HG03469 (cell line): ENCODE measurements around the gene AWAT2.

Experiments
- ATAC-seq: cut with Tn5 transposase; IDR thresholded peaks from one replicate; pipeline ENCODE4 v1.9.1; 2021; ENCODE audit warnings: mild to moderate bottlenecking, moderate library complexity, moderate number of reproducible peaks; ENCODE audit not compliant: unreplicated experiment

The AWAT2 gene, protein sequence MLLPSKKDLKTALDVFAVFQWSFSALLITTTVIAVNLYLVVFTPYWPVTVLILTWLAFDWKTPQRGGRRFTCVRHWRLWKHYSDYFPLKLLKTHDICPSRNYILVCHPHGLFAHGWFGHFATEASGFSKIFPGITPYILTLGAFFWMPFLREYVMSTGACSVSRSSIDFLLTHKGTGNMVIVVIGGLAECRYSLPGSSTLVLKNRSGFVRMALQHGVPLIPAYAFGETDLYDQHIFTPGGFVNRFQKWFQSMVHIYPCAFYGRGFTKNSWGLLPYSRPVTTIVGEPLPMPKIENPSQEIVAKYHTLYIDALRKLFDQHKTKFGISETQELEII

GRCh38 chrX:70049925-70050324, at the start of gene AWAT2:
TSS of gene AWAT2 (minus strand) at chrX:70049938. CDS start at chrX:70049932, 6 bp downstream.
- ATAC-seq, result no peak

GRCh38 chrX:70096052-70096451, 46.3 kb upstream of the AWAT2 start:
- no peak for ATAC-seq

- ATAC-seq, result no peak
Observed at GRCh38 chrX:70092247-70092646, 42.5 kb upstream of the AWAT2 start.

GRCh38 chrX:70089604-70090297, 40.0 kb upstream of the AWAT2 start:
- ATAC-seq, result no peak

DNA sequence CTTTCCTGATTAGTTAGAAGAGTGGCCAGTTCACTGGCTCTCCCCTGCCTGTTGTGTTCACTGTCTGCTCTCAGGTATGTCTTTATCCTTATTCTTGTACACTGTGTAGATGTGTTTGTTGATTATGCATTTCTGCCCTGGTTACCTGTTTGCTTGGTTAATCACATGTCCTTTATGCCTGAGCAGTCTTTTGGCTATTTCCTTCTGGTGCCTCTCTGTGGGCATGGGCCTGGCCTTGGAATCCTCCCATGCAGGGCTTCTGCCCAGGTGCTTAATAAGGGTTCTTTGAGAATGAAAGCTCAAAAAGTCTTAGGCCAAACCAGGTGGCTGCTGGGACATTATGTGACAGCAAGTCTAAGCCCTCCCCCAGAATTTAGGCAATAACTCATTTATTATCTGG, 39.0 kb upstream of the AWAT2 start:
- ATAC-seq, result no peak

GRCh38 chrX:70087857-70088630, 38.3 kb upstream of the AWAT2 start:
- no peak for ATAC-seq

DNA sequence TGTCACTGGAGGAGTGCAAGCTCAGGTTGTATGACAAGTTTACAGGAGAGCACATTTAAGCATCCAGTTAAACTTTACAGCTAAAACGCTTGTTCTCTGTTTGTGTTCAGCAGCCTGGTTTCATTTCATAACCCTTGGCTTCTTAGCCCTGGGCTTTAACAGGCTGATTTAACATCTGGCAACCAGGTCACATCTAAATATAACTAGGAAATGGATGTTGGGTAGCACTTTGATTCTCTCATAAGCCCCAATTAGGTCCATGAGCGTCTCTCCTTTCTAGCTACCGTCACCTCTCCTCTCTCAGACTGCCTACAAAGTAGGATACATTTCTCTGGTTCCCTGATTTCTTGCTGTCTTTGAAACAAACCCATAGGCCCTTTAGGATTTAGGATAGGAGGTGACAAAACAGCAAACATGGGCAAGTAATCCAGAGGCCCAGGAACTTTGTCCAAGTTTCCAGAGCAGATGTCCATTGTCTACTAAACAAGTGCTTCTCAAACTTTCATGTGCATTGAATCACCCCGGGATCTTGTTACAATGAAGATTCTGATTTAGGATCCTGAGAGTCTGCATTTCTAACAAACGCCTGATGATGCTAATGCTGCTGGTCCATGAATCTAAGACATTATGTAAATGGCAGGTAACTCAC, 35.0 kb upstream of the AWAT2 start:
- ATAC-seq, result no peak

DNA sequence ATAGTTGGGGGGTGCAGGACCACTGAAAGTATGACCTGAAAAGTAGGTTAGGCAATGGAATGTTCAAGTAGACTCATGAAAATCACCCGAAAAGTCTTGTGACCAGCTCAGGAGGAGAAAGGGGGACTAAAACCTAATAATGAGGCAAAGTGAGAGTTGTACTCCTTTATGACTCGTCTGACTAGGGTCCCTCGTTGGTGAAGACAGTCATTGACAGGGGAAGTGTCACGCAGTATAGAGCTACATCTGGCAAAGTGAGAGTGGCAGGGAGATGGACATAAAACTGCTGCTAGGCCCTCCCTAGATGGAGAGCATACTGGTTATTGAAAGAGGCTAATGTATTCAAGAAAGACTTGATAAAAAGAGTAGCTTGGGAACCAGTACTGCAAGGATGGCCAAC, 33.0 kb upstream of the AWAT2 start:
- no peak for ATAC-seq

DNA sequence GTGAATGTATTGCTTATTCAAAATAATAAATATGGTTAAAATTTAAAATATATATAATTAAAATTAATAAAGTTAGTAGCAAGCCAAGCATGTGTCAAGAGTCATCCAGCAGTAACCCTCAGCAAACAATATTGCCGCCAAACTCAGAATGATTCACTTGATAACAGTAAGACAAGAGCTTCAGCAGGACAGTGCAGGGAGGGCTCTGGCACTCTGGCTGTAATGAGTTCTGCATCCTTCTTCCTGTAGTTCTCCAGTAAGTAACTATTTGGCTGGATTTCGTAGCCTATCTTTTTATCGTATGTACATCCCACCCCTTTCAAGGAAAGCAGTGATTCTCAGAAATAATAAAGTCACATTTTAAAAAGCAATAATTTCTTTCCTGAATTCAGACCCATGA, 30.1 kb upstream of the AWAT2 start:
- no peak for ATAC-seq

- no peak for ATAC-seq
Observed at GRCh38 chrX:70079297-70079696, 29.6 kb upstream of the AWAT2 start.

- ATAC-seq, result no peak
Observed at GRCh38 chrX:70066646-70067045, 16.9 kb upstream of the AWAT2 start.

DNA sequence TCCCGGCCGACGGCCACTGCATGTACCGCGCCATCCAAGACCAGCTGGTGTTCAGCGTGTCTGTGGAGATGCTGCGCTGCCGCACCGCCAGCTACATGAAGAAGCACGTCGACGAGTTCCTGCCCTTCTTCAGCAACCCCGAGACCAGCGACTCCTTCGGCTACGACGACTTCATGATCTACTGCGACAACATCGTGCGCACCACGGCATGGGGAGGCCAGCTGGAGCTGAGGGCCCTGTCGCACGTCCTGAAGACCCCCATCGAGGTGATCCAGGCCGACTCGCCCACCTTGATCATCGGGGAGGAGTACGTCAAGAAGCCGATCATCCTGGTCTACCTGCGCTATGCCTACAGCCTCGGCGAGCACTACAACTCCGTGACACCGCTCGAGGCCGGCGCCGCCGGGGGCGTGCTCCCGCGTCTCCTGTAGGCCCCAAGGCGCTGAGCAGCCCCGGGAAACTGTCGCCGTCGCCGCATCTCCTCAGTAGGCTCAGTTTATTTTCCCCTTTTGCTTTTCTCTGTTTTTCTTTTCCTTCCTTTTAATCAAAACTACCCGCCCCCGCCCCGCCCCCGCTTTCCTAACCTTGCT, 13.3 kb upstream of the AWAT2 start:
- ATAC-seq, result no peak

- ATAC-seq, result no peak
Observed at GRCh38 chrX:70062076-70062475, 12.3 kb upstream of the AWAT2 start, which contains the start of gene OTUD6A. TSS of gene OTUD6A (plus strand) at chrX:70062457. CDS start at chrX:70062525, 68 bp downstream.

GRCh38 chrX:70054391-70054790, 4.7 kb upstream of the AWAT2 start:
- ATAC-seq, result no peak

DNA sequence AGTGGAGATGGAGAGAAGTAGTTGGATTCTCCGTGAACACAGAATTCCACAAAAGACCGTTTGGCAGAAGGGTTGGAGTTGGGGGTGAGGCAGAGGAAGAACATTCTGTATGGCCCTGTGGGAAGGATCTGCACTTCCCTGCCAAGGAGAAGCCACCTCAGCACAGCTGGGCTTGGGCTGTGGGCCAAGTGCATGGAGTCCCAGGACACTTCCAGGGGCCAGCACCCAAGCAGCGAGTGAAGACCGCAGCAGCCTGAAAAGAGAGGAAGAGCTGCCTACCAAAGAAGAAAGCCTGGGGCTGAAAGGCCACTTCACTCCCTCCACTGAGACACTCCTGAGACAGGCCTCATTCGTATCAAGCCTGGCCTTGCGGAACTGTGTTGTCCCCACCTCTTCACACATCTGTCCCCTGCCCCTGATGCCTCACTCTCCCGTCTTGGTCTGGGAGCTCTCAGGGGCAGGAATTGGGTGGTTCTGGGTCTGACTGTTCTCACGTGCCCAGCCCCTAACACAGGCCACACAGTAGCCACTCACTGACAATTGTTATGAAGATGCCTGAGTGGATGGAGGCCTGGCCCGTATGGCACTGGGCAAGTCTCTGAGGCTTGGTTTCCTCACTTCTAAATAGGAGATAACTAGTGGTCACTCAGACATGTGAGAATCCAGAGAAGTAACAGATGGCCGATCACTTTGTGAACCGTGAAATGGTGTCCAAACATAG, 3.3 kb upstream of the AWAT2 start:
- ATAC-seq, result no peak

DNA sequence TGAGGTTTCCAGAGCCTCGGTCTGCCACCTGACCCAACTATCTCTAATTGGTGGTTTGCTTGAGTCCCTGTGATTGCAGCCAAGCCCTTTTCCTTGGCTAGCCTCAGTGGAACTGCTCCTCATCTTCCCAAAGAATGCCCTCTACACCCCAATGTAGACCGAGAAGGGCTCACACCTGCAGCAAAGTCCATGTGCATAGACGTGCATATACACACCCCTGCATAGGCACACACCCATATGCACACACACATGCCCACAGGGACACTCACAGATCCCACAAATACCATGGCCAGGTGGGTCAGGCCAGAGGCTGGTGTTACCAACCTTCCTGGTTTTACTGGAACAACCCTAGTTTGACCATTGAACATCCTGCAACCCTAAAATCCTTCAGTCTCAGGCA, 332 bp downstream of the AWAT2 start:
- ATAC-seq, result no peak

DNA sequence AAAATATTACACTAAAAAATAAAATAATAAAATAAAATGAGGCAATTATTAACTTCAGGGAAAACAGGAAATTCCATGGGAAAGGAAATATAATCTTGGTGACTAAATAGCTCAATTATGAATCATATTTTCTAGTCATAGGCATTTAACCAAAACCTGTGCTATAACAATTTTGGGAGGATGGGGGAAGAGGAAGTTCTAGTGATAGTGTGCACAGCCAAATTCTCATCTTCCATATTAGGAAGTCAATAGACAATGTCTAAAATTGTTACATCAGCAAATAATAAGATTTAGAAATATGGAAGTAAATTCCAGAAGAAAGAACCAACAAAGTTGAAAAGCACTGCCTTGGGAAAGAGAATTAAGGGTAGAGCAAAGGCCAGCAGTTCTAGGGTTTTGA, 2.8 kb downstream of the AWAT2 start:
- ATAC-seq, result no peak

DNA sequence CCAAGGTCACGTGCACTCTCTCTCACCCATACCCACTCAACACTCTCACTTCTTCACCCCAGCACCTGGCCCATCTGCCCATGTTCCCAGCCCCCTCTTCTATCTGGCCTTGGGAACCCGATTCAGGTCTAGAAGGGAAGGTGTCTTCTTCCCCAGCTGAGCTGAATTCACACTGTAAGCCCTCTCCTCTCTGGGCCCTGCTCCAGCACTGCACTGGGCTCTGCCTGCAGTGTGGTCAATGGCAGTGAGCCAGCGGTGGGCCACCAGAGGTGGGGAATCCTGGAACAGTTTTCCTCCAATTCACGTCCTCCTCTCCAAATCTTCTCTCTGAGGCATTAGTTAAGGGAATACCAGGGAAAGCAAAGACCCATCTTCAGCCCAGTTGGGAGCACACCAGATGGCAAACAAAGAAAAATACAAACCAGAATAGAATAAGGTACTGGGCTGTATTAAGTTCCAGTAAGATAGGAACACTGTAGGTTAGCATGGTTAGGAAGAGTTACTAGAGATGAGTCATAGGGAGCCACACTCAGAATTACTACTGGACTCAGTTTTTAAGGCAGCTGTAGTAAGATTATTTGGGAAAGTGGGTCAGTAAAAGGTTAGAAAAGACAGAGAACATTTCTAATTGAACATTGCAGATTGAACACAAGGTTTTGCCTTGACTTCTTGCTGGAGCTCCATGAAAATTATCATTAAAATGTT, 5.0 kb downstream of the AWAT2 start:
- ATAC-seq, result no peak

DNA sequence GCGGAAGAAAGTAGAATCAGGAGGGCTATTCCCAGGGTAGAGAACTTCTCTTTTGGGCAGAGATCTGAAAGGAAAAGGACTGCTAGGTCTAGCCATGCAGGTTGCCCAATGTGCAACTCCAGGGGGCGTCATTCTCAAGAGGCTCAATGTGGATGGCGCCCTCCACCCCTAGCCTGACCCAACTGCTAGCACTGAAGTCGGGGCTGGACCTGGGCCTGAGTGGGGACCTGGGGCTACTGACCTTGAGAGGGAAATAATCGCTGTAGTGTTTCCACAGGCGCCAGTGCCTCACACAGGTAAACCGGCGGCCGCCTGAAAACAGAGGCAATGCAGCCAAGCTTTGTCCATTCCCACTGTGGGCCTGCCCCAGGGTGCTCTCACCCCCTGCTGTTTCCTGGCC, 6.1 kb downstream of the AWAT2 start:
- no peak for ATAC-seq
